Activated CD4-positive, CD25-positive, alpha-beta regulatory T cell (primary cell): ENCODE data around the gene L3MBTL3.
"Not testable (repeated sequence)": the region's sequence is repeated elsewhere in the genome, so short reads cannot be mapped to it uniquely, and the experiment has no call there.

Source experiments
- DNase-seq, 4 experiments: peaks; one replicate each; lab custom pipeline; 2025; lab: John Stamatoyannopoulos, UW

L3MBTL3 gene

DNA sequence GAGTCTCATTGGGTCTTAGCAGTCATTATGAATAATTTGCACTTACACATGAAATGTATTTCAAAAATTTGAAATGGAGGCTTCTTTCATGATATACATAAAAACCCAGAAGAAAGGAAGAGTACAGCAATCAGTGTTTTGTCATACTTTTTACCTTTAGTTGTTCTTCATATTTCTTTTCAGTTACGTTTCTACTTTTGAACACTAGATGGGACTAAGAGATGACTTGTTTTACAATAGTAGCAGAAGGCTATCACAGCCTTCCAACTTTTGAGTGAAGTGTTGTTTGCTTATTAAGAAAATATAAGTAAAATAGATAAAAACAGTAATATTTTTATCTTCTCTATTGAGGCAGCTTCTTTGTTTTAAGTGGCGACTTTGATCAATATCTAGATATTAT is 58.1 kb downstream of the L3MBTL3 start:
- DNase-seq = no peak

DNA sequence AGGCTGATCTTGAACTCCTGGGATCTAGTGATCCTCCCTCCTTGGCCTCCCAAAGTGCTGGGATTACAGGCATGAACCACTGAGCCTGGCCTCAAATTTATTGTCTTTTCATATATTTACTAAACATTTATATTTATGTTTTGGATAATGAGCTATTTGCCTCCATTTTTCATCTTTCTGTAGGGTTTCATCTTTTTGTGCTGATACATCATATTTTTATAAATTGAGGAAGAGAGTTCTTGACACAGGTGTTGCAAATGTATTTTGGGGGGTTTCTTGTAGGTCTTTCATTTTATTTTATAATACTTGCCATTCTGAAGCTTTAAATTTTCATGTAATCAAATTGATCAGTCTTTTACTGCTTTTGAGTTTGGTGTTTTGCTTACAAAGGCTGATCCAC is 72.4 kb downstream of the L3MBTL3 start:
- no peak for DNase-seq

DNA sequence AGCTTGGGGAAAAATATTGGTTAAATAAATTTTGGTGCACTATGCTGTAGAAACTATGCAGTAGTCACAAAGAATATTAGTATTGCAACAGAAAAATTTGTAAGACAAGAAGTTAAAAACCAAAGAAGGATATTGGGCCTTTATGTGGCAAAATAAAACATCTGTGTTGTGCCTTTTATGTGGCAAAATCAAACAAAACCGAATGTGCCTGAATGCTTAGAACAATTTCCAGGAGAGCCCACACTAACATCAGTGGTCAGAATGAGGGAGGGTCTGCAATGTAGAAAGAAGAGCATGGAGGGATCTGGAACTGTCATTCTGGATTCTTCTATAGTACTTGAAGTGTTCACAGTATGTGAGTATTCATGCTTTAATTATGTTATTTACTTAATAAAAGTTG is 75.2 kb downstream of the L3MBTL3 start:
- DNase-seq = no peak

DNA sequence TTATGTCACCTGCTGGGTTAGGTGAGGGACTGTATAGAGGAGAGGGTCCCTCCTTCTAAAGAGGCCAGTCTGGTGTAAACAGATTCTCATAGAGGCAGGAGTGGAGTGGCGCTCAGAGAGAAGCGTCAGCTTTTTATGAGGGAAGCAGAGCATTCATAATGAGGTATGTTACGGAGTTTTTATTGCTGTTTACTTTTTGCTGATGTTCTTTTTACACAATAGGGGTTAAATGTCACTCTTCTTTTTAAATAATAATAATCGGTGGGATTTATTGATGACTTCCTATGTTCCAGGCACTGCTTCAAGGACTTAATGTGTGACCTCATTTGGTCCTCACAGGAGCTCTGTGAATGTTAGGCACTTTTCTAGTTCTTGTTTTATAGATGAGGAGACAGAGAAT is 79.9 kb downstream of the L3MBTL3 start:
- DNase-seq = no peak

DNA sequence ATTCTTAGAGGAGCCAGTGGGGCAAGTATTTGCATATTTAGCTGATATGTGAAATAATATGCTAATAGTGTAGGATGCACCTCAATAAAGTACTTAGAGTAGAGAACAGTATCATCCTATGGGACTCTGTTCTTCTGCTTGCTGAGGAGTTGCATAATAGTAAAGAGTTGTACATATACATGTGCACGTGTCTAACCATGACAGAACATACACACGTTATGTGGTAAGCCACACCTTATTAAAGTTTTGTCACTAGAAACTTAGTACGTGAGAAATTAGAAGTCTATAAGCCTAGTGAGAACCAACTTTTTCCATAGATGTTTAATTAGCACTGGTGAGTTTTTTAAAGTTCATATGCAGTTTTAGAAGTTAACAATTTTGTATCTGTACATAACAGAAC is 80.7 kb downstream of the L3MBTL3 start:
- DNase-seq = no peak

DNA sequence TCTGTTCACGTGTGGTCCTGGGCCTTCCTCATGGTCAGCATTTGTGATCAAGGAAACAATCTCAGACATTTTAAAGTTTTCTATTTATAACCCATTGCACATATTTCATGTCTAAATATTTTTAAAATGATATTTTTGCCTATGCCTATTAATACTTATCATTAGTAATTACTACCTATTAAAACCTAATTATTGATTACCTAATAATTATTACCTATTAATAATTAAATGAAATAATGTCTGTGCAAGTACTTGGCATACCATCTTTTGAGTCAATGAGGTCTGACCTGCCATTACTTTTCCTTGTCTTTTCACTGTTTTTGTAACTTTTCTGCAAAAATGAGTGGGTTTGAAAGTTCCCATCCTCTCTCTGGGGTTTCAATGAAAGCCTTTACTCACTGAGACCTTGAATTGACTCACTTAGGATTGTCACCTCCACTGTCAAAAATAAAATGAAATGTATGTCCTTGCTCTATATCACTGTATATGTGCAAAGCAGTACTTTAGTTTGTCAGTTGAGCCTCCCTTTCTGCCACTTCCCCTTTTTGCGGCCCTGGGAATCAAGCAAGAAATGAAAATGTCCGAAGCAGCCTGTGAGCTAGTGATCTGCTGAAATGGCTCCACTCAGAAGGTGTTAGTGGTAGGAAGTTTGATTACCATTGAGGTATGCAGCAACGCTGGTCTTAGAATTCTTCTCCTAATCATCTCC is 87.8 kb downstream of the L3MBTL3 start:
- no peak for DNase-seq

DNA sequence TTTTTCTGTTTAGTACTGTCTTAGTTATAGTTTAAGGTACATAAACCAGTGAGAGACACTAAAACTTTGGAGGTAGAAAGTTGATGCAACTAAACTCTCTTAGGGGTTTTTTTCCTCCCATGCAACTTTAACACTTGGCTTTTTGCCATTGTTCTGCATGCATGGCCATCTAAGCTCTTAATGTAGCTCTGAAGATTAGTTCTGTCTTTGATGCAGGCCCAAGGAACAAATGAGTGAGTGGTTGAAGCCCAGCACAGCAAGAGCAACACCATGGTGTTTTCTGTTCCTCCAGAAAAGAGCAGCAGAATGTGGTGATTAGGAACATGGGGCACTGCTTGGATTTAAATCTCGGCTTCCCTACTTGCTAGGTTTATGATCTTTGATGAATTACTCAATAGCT is 89.3 kb downstream of the L3MBTL3 start:
- DNase-seq = no peak

DNA sequence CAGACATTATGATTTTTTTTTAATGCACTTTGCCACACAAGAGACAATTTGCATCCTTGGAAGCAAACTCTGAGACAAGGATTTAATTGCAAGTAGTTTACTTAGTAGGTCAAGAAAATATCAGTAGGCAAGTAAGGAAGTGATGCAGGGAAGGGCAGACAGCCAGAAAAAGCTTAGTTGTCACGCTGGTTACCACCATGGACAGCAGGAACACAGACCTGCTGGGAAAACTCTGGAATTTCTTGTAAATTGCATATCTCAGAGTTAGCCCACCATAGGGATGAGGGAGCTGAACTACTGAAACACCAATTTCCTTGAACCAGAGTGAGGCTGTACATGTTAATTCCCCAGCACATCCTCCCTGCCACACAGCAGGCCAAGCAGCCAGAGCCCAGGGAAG is 92.7 kb downstream of the L3MBTL3 start:
- no peak for DNase-seq

DNA sequence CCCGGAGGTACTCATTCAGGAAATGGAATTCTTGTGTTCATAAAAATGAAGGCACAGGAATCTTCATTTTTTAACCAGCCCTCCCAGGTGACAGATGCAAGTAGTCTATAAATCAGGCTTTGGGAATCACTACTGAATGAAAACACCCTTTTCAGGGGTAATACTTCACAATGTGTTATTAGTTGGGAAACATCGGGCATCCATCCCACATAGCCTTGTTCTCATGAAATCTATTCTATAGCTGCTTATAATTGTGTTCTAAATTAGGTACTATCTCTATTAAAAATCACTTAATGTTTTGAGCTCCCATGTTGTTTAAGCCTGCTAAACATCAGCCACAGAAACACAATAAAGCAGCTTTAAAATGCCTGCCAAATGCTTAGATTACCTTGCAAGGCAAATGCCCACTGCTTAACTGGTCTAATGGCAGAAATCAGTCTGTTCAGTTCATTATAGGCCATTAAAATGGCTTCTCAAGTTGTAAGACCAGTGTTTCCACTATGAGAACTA is 94.9 kb downstream of the L3MBTL3 start:
- DNase-seq = no peak

DNA sequence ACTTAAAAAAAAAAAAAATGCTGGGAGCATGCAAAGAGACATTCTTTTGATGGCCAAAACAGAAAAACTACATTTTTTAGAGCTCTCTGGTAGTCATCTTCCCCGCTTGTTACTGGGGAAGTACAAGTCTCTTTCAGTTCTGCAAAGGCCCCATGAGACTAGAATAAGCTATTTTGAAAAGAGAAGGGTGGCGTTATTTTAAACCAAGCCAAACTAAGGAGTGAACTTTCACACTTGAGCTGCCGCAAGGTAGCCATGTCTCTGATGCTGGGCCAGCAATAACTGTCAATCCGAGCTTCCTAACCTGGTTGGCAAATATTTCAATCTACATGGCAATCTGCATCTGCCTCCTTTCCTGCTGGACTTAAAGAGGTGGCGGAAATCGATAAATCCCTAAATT is 96.7 kb downstream of the L3MBTL3 start:
- DNase-seq = no peak

DNA sequence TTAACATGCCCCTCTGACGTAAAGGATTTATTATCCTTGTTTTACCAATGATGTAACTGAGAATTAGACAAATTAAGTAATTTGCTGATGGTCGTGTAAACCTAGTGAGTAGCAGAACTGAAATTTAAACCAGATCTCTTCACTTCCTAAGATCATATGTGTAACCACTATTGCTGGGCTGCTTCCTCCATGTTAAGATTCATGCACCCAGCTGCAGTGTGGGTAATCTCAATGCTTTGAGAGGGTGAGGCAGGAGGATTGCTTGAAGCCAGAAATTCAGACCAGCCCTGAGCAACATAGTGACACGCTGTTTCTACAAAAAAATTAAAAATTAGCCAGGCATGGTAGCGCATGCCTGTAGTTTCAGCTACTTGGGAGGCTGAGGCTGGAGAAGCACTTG is 97.9 kb downstream of the L3MBTL3 start:
- no peak for DNase-seq

DNA sequence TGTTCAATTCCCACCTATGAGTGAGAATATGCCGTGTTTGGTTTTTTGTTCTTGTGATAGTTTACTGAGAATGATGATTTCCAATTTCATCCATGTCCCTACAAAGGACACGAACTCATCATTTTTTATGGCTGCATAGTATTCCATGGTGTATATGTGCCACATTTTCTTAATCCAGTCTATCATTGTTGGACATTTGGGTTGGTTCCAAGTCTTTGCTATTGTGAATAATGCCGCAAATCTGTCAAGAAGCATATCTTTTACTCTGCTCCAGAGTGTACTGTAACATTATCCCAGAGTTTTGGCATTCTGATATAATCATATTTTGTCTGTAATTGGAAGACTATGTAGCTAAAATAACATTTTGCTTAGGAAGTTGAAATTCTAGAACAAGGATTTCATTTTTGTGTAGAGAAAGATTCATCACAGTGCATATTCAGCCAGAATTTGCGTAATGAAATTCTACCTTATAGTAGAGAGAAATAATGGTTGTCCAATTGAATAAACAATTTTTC is 98.9 kb downstream of the L3MBTL3 start:
- not testable (repeated sequence) for DNase-seq

DNA sequence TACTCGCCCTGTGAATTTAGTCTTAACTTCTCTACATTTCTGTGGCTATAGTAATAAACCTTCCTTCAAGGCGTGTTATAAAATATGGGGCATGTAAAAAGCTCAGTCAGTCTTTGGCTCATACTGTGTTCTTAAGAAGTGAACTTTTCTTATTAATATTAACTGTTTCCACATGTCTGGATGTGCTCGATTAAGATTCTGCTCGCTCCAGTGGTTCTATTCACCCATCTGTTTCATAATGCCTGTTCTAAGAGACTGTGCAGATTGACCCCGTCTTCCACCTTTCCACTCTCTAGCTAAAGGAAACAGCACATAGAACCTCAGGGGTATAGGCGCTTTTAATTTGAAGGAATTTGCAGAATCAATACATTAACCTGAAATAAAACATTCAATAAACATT is 99.9 kb downstream of the L3MBTL3 start:
- DNase-seq = no peak

DNA sequence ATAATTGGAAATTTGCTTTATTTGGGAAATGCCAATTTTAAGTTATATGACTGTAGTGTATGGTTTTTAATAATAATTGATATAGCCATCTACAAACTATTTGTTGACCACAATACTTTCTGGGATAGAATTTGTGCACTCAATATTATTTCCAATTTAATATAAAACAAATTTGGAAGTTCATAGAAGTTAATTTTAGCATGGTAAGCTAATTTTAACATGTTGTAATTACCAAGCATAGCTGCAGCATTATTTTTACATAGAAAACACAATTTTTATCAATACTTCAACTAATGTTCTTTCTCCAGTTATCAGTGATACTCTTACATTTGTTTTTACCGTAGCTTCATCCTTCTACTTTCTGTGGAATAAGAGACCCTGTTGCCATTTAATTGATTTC is 100.8 kb downstream of the L3MBTL3 start:
- DNase-seq = no peak

DNA sequence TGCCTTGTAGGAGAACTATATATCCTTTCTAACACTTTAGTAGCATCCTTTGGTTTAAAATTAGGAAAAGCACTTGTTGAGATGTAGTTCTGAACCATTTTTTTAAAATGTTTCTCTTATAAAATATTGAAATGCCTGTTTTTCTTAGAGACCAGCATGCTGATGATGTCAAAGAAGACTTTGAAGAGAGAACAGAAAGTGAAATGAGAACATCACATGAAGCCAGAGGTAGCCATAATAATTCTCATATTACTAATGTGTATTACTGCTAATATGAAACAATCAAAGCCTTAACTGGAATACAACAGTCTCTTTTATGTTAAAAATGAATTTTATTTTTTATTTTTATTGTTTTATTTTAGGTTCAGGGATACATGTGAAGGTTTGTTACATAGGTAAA is 102.3 kb downstream of the L3MBTL3 start:
- no peak for DNase-seq

DNA sequence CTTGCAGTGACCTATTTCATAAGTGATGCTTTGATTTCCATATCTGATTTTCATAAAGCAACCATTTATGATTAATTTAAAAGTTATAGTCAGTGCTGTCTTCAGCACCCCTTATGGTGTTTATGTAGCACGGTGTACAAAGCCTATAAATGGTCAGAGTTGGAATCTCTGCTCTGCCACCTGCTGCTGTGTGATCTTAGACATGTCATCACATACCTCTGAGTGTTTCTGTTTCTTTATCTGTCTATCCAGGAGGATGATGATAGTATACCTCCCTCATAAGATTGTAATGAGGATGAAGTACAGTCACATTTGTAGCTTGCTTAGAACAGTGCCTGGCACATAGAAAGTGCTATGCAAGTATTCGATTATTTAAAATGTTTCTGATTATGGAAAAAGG is 103.9 kb downstream of the L3MBTL3 start:
- DNase-seq = no peak

DNA sequence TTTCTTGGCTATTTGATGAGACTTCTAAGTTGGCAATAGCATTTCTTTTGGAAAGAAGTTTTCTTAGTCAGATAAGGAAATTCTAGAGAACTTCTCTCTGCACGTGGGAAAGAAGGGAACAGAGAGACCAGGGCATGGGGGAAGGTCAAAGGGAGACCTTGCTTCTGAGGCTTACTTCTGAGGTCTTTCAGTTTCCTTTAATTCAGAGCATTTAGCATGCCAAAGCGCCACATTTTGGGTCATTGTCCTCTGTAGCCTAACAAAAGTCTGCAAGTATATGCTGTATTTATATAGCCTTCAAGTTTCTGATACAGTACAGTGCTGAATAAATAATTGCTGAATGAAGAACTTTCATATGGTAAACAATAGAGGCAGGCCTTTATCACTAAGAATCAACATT is 108.8 kb downstream of the L3MBTL3 start:
- no peak for DNase-seq

DNA sequence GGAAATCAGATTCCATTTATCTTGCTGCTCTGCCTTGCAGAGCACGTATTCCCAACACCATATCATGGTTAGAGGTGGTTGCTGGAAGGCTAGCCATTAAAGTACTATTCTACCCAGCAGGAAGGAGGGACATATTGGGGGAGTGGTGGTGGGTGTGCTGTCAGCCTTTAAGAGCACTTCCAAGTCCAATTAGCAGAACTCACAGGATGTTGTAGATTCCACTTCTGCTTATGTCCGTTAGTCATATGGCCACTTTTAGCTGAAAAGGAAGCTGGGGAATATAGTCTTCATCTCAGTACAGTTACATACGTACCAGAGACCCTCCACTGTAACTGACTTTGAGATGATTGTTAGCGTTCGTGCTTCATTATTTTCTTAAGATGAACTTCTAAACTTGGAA is 109.9 kb downstream of the L3MBTL3 start:
- DNase-seq = no peak

DNA sequence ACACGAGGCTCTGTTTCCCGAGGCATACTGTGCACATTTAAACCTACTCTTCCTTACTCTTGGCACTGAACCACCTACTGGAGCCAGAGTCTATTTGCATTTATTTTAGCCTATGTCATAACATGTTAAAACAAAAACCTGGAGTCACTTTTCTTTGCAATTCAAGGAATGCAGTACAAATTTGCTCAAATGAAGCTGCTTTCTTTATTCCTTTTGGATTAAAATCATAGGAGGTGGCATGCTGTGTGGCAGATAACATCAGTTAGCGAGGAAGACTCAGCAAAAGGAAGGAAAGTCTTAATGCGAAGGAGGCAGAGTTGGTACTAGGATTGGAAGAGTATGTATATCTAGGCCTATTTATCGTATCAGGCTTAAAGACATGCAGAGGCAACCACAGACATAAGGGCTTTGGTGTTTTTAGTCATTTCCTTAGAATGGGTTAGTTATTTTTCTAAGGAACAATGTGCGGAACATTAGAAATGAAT is 111.4 kb downstream of the L3MBTL3 start:
- no peak for DNase-seq

DNA sequence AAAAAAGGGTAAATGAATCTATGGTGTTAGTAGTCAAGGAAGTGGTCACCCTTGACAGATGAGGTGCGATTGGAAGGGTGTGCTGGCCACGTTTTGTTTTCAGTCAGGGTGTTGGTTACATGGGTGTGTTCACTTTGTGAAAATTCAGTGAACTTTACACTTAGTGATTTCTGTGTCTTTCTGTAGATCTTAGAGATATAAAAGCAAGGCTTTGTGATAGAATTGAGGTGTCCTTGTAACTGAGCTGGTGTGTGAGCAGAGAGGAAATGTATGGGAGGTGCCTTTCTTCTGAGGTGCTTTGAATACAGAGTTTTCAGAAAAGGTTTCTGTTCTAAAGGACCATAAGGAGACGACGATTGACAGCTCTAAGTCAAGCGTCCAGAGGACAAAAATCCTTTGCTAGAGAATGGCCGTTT is 113.9 kb downstream of the L3MBTL3 start:
- DNase-seq = peak in 2 of 4 experiments; percentile 18 to 22

DNA sequence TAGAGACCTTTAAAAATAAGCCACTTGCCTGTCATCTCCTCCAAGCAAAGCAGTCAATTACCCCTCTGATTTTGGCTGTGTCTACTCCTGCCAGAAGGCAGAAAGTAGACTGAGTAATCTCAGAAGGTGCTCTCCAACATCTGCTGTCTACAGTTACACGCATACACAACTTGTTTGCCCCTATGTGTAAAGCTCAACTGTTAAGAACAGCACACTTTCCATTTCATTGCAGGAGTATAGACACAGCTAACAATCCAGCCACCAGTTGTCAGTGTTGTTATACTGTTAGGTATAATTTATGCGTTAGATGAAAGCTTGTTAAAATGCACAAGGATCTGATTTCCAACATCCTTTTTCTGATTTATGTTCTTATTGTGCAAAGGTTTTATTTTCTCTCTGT is 116.2 kb downstream of the L3MBTL3 start:
- DNase-seq = no peak

DNA sequence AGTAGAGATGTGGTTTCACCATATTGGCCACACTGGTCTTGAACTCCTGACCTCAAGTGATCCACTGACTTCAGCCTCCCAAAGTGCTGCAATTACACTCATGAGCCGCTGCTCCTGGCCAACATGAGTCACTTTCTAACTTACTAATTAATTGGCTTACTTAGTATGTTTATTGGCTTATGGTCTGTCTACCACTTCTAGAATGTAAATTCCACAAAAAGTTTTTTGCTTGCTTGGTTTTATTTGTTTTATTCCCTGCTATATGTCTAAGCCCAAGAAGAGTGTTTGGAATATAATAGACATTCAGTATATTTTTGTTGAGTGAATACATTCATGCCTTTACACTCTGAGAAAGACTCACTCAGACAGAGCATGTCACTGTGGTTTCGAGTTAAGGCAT is 118.4 kb downstream of the L3MBTL3 start:
- no peak for DNase-seq

DNA sequence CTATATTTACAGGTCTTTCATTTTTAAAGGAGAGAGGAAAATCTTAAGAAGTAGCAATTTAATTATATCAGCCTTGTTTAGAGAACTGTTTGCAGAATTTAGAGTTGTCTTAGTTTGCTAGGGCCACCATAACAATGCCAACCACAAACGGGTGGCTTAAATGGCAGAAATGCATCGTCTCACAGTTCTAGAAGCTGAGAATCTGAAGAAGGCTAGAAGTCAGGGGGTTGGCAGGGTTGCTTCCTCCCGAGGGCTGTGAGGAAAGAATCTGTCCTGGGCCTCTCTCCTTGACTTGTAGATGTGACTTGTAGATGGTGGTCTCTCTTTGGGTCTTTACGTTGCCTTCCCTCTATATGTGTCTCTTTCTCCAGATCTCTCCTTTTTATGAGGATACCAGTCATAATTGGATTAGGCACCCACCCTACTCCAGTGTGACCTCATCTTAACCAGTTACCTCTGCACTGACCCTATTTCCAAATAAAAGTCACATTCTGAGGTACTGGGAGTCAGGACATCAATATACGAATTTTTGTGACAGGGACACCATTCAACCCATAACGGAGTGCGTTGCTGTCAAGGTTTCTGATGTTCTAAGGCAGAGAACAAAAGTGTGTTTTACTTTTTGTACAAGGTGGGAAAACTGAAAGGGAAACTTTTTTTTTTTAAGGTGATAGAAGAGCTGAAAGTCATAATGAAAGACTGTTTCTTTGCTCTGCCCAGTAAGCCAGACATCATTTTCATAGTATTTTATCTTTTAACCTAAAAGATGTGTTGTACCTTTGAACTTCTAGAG is 119.9 kb downstream of the L3MBTL3 start:
- no peak for DNase-seq
